ENCODE data around the gene SPEG. TPM values are rescaled to one million over a fixed set of nuclear protein-coding genes. Genes with fewer than 3 reads are reported as not detected.

Gene SPEG
- total RNA-seq, 2 donors from 2014 or later: 30.7 to 53.4 TPM

GRCh38 chr2:219525533-219526232, 91.0 kb downstream of the SPEG start:
- H3K36me3 ChIP-seq: no peaks in the 10 kb centered on the region
- TF ChIP-seq POLR2AphosphoS5 (IDR thresholded peaks at IDR 0.05) (no peak), CTCF (IDR thresholded peaks at IDR 0.05) (no peak), POLR2A (IDR thresholded peaks at IDR 0.05) (no peak)
- H3K9me3 ChIP-seq: no peaks in the 10 kb centered on the region
- peaks cover 3% of the 10 kb centered on the region for H3K4me1 ChIP-seq (replicated peaks)
- 70% methylated on average over 9 of the region's 9 CpGs for WGBS
- H3K27me3 ChIP-seq (replicated peaks; ENCODE audit: insufficient read depth): peaks cover 5% of the 10 kb centered on the region
- intact Hi-C loops (cut with DNase I): no loop called here
- H3K4me3 ChIP-seq: no peak overlapping the region
- no peak for DNase-seq (ENCODE audit: low spot score)
- no peak overlapping the region for H3K27ac ChIP-seq

GRCh38 chr2:219526320-219527075, 91.9 kb downstream of the SPEG start:
- 71% methylated on average over 10 of the region's 11 CpGs for WGBS
- Histone ChIP-seq H3K27me3 (replicated peaks; ENCODE audit: insufficient read depth) (peaks cover 5% of the 10 kb centered on the region), H3K36me3 (no peaks in the 10 kb centered on the region), H3K4me1 (replicated peaks) (peaks cover 3% of the 10 kb centered on the region), H3K9me3 (no peaks in the 10 kb centered on the region), H3K4me3 (no peak overlapping the region), H3K27ac (no peak overlapping the region)
- intact Hi-C loops (cut with DNase I): no loop called here
- TF ChIP-seq CTCF (IDR thresholded peaks at IDR 0.05): no peak
- no peak for TF ChIP-seq POLR2A (IDR thresholded peaks at IDR 0.05)
- TF ChIP-seq POLR2AphosphoS5 (IDR thresholded peaks at IDR 0.05): no peak
- DNase-seq (ENCODE audit: low spot score): no peak

DNA sequence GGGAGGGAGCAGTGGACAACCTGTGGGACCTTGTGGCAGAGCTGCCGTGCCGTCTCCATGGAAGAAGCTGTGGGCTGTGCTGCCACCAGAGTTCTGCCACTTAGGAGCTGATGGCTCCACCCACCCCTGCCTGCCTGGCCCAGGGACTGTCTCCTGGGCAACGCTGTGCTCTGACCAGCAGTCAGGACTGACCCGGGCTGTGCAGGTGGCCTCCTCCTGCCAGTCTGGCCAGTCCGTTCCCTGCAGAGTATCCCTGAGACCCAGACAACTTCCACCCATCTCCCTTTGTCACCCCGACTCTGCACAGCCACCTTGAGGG, 92.4 kb downstream of the SPEG start:
- peaks cover 5% of the 10 kb centered on the region for H3K27me3 ChIP-seq (replicated peaks; ENCODE audit: insufficient read depth)

DNA sequence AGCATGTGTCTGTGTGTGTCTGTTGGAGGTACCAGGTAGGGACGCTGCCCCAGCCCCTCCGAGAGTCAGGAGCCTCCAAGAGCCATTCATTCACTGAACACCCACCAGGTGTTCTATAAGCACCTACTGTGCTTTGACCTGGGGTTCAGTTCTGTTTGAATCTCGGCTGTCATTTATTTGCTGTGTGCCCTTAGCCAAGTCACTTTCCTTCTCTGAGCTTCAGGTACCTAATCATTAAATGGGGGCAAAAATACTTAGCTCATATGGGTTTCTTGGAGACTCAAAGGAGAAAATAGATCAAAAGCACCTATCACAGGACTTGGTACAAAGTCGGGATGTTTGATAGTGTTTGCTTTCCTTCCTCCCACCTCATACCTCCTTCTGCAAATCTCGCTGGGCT, 92.8 kb downstream of the SPEG start:
- no peaks in the 10 kb centered on the region for H3K36me3 ChIP-seq
- peaks cover 5% of the 10 kb centered on the region for H3K27me3 ChIP-seq (replicated peaks; ENCODE audit: insufficient read depth)
- no peak overlapping the region for H3K4me3 ChIP-seq
- no peak overlapping the region for H3K27ac ChIP-seq
- H3K4me1 ChIP-seq (replicated peaks): peaks cover 1% of the 10 kb centered on the region
- TF ChIP-seq POLR2AphosphoS5 (IDR thresholded peaks at IDR 0.05) (no peak), CTCF (IDR thresholded peaks at IDR 0.05) (no peak), POLR2A (IDR thresholded peaks at IDR 0.05) (no peak)
- DNase-seq (ENCODE audit: low spot score): no peak
- H3K9me3 ChIP-seq: no peaks in the 10 kb centered on the region
- WGBS: 58% methylated on average over 5 of the region's 5 CpGs
- intact Hi-C loops (cut with DNase I): no loop called here

More for the DNA sequence above, 92.4 kb downstream of the SPEG start:
- intact Hi-C loops (cut with DNase I): no loop called here
- H3K36me3 ChIP-seq: no peaks in the 10 kb centered on the region
- H3K4me3 ChIP-seq: no peak overlapping the region
- TF ChIP-seq CTCF (IDR thresholded peaks at IDR 0.05): no peak
- no peak for TF ChIP-seq POLR2AphosphoS5 (IDR thresholded peaks at IDR 0.05)
- TF ChIP-seq POLR2A (IDR thresholded peaks at IDR 0.05): no peak
- H3K4me1 ChIP-seq (replicated peaks): peaks cover 3% of the 10 kb centered on the region
- DNase-seq (ENCODE audit: low spot score): no peak
- H3K9me3 ChIP-seq: no peaks in the 10 kb centered on the region
- WGBS: 29% methylated on average over 6 of the region's 6 CpGs
- H3K27ac ChIP-seq: no peak overlapping the region

Data from prostate gland (tissue), 2 donors.